ENCODE results near the gene NAA11. TPM values are rescaled to one million over a fixed set of nuclear protein-coding genes. Genes with fewer than 3 reads are reported as not detected.

The NAA11 gene
- total RNA-seq, 1 experiment from 2014 or later, result not detected

- Histone ChIP-seq H3K9ac (ENCODE audit: extremely low read depth, insufficient read length, low read length) (no peak overlapping the region), H4K20me1 (ENCODE audit: control insufficient read depth, insufficient read depth, insufficient read length) (no peaks in the 10 kb centered on the region), H2AK5ac (ENCODE audit: insufficient read length, low read length) (no peak overlapping the region), H3K56ac (ENCODE audit: insufficient read length, low read depth, low read length) (no peak overlapping the region), H3K18ac (ENCODE audit: insufficient read length, low read depth, low read length) (no peak overlapping the region), H3K27ac (ENCODE audit: insufficient read length, low read depth, low read length) (no peak overlapping the region), H3K4me1 (ENCODE audit: insufficient read depth, low read length) (no peaks in the 10 kb centered on the region), H2AFZ (ENCODE audit: low read length) (no peak overlapping the region), H3K79me1 (ENCODE audit: insufficient read depth, low read depth, low read length, poor library complexity, severe bottlenecking) (no peaks in the 10 kb centered on the region), H3K79me2 (ENCODE audit: insufficient read depth, low read length) (no peaks in the 10 kb centered on the region), H4K5ac (ENCODE audit: insufficient read length, low read depth, low read length) (no peak overlapping the region), H3K4me2 (ENCODE audit: insufficient read depth, insufficient read length, low read length) (no peak overlapping the region), H2BK120ac (ENCODE audit: low read depth, low read length, poor library complexity, severe bottlenecking) (no peak overlapping the region), H3K23me2 (ENCODE audit: insufficient read length, low read depth, low read length, poor library complexity, severe bottlenecking) (no peaks in the 10 kb centered on the region), H3K4ac (ENCODE audit: low read depth, low read length) (no peak overlapping the region), H2BK15ac (ENCODE audit: low read depth, low read length) (no peak overlapping the region), H2BK5ac (ENCODE audit: insufficient read length, low read length) (no peak overlapping the region), H2BK12ac (ENCODE audit: insufficient read length, low read depth, low read length) (no peak overlapping the region), H4K91ac (ENCODE audit: insufficient read length, low read depth, low read length) (no peak overlapping the region), H2BK20ac (ENCODE audit: low read depth, low read length, poor library complexity, severe bottlenecking) (no peak overlapping the region), H3K23ac (ENCODE audit: insufficient read length, low read depth, low read length) (no peak overlapping the region), H4K8ac (replicated peaks; ENCODE audit: insufficient read length, low read depth, low read length) (no peak overlapping the region), H3K9me3 (ENCODE audit: control insufficient read depth, low read depth, low read length) (no peaks in the 10 kb centered on the region), H3T11ph (ENCODE audit: low read length) (no peak overlapping the region), H3K14ac (ENCODE audit: insufficient read depth, low read length) (no peak overlapping the region), H3K27me3 (ENCODE audit: insufficient read depth, low read length) (no peaks in the 10 kb centered on the region)
- Mint-ChIP-seq H3K9me3 (no peaks in the 10 kb centered on the region), H3K36me3 (ENCODE audit: insufficient read depth in 1 of 3, low read depth in 3 of 3) (no peaks in the 10 kb centered on the region; a peak in 1 of 7 replicates), H3K27me3 (ENCODE audit: low read depth) (no peaks in the 10 kb centered on the region), H3K4me3 (no peak overlapping the region), H3K27ac (no peak overlapping the region), H3K4me1 (peaks cover 3 to 7% of the 10 kb centered on the region in 2 experiments)
- DNase-seq, result no peak
- no peak for TF ChIP-seq CTCF (conservative IDR thresholded peaks at IDR 0.05)
Observed at GRCh38 chr4:79272126-79272525, 53.7 kb downstream of the NAA11 start.

All from H9 (cell line).